Measurements from ENCODE around the gene FBXW5.

The FBXW5 gene

DNA sequence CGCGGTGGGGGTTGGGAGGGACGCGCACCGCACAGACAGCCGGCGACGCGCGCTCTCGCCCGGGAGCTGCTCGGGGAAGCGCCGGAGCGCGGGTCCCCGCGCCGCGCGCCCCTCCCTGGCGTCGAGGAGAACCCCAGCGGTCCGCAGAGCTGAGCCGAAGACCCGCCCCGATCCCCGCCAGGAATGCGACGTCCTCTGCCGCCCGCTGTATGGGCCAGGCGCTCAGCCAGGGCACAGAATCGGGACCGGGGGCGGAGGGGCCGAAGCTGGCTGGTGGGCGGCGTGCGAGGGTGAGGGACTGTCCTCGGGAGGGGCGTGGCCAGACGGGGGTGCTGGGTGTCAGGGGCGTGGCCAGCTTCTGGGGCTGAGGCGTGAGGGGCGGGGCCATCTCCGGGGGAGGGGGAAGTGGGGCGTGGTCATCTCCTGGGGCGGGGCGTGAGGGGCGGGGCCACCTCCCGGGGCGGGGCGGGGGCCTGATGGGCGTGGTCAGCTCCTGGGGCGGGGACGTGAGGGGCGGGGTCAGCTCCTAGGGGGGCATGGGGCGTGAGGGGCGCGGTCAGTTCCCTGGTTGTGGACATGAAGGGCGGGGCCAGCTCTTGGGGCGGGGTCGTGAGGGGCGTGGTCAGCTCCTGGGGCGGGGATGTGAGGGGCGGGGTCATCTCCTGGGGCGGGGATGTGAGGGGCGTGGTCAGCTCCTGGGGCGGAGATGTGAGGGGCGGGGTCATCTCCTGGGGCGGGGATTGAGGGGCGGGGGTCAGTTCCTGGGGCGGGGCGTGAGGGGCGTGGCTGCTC, 33.7 kb upstream of the FBXW5 start:
- peak; percentile 68 for DNase-seq

DNA sequence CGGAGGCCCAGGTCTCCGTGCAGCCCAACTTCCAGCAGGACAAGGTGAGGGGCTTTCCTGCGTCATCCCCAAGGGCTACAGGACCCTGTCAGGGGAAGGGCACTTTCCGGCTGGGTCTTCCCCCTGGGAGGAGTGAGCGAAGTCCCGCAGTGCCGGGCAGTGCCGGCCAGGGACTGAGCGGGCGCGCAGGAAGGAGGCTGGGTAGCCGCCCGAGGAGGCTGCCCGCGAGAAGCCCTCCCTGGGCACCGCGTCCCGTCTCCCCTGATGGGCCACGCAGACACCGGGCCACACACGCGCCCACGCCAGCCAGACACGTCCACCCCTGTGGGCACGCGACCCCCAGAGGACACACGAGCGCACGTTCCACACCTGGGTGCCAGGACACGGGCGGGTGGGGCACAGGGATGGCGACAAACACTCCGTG, 33.1 kb upstream of the FBXW5 start:
- no peak for DNase-seq

DNA sequence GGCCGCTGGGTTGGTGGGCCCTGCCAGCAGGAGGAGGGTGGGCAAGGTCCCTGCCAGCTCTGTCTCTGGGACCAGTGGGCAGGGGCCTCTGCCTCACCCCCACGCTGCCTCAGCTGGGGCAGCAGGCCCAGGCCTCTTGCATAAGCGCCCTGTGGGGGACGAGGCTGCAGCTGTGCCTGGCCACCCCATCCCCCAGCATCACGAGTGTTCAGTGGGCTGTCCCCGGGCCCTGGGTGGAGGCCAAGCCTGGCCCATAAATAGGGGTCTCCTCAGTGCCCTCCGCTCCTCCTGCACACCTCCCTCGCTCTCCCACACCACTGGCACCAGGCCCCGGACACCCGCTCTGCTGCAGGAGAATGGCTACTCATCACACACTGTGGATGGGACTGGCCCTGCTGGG, 32.7 kb upstream of the FBXW5 start, which contains the start of gene PTGDS:
Gene PTGDS (plus strand): TSS at position 282 of the 400 bp plus-strand sequence. CDS start 75 bp downstream, at position 357.
- no peak for DNase-seq

DNA sequence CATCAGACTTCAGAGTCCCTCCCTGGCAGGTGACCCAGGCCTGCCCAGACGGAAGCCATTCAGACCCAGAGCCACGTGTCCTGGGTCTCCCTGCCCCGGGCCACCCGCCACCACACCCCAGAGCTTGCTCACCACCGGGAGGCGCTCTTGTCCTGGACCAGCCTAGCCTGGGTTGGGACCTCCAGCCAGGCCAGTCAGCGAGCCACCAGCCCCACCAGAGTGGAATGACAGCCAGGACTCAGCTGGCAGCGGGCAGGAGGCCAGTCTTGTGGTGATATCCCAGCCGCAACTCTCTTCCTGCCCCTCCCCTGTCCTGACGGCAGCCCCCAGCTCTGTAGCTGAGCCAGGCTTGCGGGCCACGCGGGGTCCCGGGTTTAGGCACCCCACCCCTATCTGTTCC, 31.1 kb upstream of the FBXW5 start:
- peak; percentile 19 for DNase-seq

DNA sequence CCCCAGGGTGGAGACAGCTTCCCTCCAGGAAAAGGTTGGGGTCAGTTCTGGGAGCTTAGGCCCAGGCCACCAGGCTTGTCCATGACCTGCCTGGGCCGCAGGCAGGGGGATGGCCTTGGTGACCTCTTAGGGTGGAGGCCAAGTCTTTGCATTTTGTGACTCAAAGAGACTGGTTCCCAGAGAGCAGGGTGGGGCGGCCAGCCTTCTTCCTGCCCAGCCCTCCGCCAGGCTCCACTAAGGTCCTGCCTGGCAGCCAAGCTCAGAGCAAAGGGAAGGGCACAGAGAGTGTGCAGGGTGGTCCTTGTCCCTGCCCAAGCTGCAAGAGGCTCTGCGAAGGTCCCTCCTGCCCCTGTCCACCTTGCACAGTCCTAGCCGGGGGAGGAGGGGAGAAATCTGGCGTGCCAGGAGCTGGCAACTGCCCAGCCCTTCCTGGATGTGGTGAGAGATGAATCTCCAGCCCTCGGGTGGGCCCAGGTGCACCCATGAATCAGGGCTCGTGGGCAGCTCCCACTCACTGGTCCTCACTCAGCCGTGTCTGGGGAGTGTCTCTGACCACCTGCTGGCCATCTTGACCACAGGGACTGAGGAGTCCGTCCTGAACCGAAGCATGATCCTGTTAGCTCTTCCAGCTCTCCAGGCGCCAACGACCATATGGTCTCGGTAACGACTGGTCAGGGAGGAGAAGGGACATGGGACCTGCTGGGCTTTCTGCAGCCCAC, 30.4 kb upstream of the FBXW5 start:
- DNase-seq = no peak

DNA sequence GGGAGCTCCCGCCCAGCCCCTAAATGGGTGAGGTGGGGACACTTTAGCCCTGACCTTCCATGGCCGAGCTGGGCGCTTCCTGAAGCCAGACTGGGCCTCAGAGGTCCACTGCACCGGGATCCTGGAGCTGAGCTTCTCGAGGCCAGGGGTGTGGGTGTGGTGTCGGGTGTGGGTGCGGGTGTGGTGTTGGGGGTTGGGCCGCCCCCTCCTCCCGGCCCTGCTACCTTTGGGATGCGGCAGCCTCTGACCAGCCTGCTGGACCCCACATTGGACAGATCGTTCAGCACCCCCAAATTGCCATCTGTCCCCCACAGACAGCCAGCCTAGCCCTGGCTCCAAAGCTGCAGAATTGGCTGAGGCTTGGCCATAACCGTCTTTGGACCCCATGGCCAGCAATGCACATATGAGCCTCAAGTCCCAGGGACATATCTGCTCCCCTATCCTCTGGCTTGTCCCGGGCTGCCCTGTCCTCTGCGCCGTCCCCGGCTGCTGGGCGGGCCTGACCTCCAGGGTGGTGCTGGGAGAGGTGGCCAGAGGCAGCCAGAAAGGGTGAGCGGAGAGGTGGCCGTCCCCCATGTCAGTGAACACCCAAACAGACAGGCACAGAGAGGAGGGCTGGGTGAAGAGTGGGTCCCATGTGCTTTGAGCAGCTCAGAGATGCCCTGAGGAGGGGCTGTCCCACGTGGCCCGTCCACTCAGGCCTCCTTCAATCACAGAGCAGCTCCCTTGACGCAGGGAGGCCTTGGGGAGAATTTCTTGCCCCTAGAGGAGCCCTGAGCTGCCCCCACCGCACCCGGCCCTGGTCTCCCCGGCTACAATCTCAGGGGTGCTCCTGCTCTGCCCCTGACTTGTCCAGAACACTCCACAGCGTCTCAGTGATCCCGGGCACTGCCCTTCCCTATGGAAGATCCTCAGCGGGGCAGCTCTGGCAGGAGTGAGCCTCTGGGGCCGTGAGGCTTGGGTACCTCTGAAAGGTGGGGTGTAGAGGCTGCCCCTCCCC, 29.4 kb upstream of the FBXW5 start:
- DNase-seq = no peak

DNA sequence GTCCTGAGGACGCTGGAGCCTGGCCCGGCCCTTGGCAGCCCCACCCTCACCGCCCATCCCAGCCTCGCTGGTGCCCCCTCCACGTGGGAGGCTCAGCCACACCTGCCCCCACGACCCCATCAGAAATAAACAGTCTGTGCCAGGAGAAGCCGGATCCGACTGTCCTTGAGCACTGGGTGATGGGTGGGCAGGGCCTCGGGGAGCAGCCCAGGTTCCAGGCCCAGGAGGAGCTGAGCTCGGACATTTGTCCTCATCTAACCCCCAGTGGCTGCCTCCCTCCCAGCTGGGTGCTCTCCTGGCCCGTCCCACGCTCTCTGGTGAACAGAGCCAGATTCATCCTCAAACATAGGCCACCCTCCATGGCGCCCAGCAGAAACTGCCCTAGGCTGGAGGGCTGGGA, 28.2 kb upstream of the FBXW5 start:
- DNase-seq = no peak

DNA sequence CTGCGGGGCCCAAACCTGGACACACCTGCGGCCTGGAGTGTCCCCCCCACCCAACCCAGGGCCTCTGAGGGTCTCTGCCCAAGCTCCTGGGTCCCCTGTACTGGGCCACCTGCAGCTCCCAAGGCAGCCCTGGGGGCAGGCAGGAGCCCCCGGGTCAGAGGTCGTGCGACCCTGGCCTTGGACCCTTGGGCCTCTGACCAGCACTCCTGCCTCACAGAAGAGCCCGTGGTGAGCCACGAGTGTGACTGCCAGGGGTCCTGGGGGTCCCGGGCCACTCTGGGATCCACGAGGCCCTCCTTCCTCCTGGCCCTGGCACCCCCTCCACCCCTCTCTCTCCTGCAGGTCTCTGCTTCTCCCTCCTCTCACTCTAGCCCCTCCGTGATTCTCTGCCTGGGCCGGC, 27.8 kb upstream of the FBXW5 start:
- no peak for DNase-seq

DNA sequence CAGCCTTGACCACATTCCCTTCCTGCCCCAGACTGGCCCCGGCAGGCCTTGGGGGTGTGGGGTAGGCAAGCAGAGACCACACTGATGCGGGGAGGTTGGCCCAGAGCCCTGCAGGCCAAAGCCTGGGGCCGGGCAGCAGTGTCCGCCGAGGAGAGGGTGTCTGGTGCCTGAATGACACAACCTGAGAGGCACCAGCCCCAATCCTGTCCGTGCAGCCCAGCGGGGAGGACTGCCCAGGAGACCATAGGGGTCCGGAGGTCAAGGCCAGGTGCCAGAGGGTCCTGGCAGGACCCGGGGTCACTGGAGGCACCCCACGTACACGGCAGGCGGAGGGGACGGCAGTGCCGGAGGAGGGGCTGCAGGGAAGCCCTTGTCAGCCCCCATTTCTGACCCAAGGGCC, 27.2 kb upstream of the FBXW5 start:
- DNase-seq = no peak

DNA sequence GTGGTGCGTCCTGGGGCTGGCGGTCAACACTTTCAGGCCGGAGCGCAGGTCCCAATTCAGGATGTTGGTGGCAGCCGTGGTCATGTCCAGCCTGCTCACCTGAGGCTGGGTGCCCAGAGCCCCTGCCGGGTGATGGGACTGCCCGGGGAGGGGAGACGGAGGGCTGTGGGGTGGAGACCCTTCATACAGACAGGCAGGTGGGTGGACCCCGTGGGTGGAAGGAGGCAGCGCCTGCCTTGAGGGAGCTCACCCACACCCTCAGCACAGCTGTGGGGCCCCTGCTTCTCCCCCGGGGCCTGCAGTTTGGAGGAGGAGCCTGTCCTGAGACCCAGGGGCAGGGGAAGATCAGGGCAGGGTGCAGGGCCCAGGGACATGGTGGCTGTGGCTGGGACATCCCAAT, 25.8 kb upstream of the FBXW5 start:
- DNase-seq = no peak

DNA sequence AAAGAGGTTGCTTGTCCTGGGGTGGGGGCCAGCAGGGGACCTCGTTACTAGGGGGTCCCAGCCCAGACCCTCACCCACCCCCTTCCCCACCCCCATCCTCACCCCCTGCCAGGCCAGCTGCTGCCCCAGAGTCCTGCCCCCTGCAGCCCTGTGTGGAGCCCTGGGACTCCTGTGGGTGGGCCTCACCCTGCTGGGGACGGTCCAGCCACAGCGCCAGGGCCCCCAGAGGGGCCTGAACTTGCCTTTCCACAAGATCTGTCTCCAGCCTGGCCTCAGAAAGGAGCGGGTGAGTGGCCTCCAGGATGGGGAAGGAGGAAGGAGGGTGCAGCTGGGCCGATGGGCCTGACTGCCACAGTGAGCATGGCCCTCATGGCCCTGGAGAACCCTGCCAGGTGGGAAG, 25.2 kb upstream of the FBXW5 start:
- DNase-seq = no peak

DNA sequence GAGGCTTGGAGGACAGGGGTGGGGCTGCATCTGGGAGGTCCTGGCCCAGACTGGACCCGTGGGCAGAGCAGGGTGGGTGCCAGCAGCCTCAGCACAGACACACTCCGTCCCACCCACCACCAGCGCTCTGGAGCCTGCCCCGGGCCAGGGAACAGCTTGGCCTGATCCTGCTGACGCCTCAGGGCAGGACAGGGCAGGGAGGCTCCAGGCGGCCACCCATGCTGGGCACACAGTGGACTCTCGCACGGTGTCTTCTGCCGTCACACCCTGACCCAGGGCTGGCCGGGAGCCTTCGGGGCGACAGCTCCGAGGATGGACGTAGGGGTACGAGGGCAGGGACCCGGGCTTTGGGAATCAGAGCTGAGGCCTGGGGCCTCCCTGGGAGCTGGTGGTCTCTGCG, 24.6 kb upstream of the FBXW5 start:
- DNase-seq = no peak

DNA sequence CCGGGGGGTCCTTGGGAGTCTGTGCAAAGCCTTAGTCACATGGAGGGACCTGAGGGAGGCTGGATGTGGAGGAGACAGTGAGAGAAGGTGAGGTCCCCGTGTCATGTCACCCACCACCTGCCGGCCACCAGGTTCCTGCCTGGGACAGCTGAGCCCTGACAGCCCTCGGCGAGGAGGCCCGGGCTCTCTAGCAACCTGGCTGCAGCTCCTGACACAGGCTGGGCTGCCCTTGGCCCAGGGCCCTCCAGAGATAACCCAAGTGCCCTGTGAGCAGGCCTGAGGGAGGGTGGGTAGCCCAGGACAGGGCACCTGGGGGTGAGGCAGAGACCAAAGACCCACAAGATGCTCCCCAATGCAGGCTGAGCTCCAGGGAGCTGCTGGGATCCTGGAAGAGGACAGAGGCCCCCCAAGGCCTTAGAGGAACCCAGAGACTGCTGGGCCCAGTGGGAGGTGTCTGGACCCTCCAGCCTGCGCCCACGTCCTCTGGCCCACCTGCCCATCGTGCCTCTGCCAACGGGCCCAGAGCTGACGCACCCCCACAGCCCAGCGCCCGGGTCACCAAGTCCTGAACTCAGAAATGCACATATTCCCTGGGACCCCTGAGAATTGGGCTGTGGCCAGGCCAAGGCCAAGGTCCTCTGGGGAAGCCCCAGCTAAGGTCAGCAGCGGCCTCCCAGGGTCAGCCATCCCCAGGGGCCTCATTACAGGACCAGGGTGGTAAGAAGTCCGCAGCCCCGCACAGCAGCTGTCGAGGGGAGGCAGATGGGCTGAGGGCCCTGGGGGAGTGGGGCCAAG, 24.0 kb upstream of the FBXW5 start:
- no peak for DNase-seq

DNA sequence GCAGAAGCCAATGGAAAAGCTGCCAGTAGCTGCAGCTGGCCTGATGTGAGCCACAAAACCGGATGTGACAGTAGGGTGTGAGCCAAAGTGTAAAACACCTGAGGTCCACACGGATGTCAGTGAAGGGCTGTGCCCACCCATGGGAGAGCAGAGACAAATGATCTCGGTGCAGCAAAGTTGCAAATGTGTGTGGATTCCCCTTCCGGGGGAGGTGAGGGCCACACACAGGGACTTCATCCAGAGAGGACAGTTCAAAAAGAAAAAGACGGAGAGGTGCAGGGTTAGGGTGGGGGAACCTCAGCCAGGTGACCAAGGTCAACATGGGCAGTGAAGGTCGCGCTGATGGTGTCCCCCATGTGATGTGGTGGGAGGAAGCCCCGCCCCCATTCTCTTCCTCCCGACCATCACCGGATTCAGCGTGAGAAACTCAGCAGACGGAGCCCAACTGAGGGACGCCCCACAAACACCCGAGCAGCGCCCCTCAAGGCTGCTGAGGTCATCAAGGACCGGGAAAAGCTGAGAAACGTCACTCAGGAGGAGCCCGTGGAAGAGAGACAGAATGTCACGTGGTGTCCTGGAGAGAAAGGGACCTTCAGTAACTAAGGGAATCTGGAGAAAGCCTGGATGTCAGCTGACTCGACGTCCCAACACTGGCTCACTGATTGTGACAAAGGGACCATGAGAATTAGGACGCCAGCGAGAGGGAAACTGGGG, 21.4 kb upstream of the FBXW5 start:
- no peak for DNase-seq

DNA sequence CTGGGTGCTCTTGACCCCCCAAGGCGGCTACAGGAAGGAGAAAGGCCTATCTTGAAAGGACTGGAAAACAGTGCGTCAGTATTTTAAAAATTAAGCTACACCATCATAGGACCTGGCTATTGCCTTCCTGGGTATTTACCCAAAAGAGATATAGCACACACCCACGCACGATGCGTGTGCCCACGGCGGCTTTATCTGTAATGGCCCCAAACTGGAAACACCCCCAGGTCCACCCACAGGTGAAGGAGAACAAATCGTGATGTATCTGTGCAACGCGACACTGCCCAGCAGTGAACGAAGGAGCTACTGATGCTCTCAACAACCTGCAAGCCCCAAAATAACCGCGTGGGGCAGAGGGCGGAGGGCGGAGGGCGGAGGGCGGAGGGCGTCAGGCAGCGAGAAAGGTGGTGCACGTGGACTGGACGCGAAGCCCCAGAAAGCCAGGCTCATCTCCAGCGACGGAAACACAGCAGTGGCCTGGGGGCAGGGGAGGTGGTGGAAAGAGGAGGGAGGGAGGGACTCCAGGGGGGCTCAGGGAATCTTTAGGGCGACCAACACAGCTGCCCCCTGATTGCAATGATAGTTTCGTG, 20.4 kb upstream of the FBXW5 start:
- no peak for DNase-seq

DNA sequence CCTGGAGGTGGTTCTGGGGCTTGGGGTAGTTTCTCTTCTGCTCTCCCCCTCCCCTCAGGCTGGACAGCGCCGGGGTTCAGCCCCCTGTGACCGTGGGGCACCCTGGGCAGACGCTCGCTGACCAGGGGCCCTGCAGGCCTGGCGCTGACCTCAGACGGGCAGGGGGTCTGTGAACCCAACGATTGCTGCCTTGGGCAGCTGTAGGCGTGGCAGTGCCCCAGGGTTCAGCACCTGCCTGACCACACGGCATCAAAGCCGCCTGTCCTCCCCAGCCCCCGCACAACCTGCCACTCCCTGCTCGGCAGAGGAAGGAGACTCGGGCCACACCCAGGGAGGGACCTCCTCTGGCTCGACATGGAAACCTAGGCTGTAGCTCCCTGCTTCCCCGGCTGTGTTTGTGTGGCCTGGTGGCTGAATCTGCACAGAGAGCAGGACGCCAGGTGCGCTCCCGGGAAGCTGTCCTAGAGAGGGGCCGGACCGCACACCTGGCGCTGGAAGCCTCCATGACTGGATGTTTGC, 19.7 kb upstream of the FBXW5 start:
- DNase-seq = no peak

DNA sequence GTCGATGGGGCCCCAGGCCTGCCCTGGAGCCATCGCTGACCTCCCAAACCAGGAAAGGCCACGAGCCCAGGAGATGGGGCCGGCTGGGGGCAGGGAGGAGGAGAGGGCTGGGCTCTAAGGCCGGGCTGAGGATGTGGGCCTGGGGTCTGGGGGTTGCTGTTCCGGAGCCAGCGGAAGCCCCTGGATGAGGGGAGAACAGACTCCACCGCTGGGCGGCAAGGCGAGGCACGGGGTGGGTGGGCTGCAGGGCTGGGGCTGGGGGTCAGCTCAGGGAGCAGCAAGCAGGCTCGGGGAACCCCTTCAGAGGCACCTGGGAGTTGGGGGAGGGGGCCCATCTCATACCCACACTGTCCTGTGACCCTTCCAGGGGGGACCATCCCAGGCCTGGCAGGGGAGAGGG, 19.2 kb upstream of the FBXW5 start:
- no peak for DNase-seq

DNA sequence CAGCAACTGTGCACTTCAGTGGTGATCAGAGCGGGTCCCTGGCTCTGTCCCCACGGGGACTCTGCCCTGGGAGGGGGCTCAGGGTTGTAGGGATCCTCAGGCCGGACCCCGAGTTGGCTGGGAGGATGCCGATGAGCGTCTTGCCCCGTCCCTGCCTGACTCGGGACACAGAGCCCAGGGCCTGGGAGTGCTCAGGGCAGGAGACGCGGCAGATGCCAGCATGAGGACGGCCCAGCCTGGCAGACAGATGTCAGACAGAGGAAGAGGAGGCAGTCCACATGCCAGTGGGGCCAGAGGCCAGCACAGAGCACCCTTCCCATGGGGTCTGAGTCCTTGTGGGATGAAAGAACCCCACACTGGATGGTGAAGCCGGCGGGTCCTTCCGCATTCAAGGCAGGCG, 18.8 kb upstream of the FBXW5 start:
- no peak for DNase-seq

DNA sequence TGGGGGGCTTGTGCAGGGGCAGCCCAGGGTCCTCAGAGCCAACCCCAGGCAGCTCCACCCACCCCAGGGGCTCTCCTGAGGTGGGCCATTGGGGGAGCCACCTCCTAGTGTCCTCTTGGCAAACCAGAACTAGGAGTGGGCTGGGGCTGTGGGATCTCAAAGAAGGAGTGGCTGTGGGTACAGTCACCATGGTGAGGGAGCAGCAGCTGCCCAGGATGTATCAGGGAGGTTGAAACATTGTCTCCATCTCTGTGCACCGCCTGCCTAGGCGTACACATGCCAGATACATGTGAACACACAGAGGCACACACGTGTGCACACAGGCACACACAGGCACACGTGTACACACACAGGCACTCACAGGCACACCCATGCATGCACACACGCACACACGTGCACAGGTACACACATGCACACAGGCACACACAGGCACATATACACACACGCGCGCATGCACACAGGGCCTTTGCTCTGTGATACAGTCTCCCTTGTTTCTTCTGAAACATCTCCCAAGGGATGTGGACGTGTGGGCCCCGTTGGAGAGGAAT, 18.2 kb upstream of the FBXW5 start:
- DNase-seq = no peak

DNA sequence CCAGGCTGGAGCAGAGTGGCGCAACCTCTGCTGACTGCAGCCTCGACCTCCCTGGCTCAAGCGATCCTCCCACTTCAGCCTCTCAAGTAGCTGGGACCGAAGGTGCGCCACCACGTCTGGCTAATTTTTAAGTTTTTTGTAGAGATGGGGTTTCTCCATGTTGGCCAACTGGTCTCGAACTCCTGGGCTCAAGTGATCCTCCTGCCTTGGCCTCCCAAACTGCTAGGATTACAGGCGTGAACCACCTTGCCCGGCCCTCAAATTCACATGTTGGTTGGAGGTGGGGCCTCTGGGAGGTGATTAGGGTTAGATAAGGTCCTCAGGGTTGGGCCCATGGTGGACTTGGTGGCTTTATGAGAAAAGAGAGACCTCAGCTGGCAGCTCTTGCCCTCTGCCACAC, 17.6 kb upstream of the FBXW5 start:
- DNase-seq = no peak
